H9 (cell line): Measurements from ENCODE around the gene CFAP46. TPM values are rescaled to one million over a fixed set of nuclear protein-coding genes. Genes with fewer than 3 reads are reported as not detected.

ENCODE experiments used
- DNase-seq: peaks from one replicate; pipeline ENCODE4 v3.0.0-alpha.2; 2017
- H2AFZ ChIP-seq: one replicate; pipeline ENCODE4 v1.6.1; 2013; ENCODE audit warnings: mild to moderate bottlenecking, low read length, control low read depth, moderate library complexity
- H2AK5ac ChIP-seq: 2 replicates; pipeline ENCODE4 v1.6.1; 2013; ENCODE audit warnings: low read length, control low read depth, mixed read lengths; ENCODE audit not compliant: insufficient read length
- H2BK120ac ChIP-seq: one replicate; pipeline ENCODE4 v1.6.1; 2013; ENCODE audit warnings: low read depth, mild to moderate bottlenecking, low read length, control low read depth, inconsistent platforms; ENCODE audit not compliant: poor library complexity, severe bottlenecking
- H2BK12ac ChIP-seq: 2 replicates; pipeline ENCODE4 v1.6.1; 2013; ENCODE audit warnings: low read length, control low read depth, mixed read lengths, low read depth; ENCODE audit not compliant: insufficient read length
- H2BK15ac ChIP-seq: 2 replicates; pipeline ENCODE4 v1.6.1; 2013; ENCODE audit warnings: low read depth, low read length, control low read depth
- H2BK20ac ChIP-seq: one replicate; pipeline ENCODE4 v1.6.1; 2013; ENCODE audit warnings: low read depth, mild to moderate bottlenecking, low read length, control low read depth, inconsistent platforms; ENCODE audit not compliant: poor library complexity, severe bottlenecking
- H2BK5ac ChIP-seq: 2 replicates; pipeline ENCODE4 v1.6.1; 2013; ENCODE audit warnings: low read length, control low read depth, mixed read lengths; ENCODE audit not compliant: insufficient read length
- H3K14ac ChIP-seq: 2 replicates; pipeline ENCODE4 v1.6.1; 2013; ENCODE audit warnings: low read length, control low read depth; ENCODE audit not compliant: insufficient read depth
- H3K18ac ChIP-seq: 2 replicates; pipeline ENCODE4 v1.6.1; 2013; ENCODE audit warnings: low read depth, mild to moderate bottlenecking, mixed read lengths, low read length, control low read depth; ENCODE audit not compliant: insufficient read length
- H3K23ac ChIP-seq: 2 replicates; pipeline ENCODE4 v1.6.1; 2013; ENCODE audit warnings: low read length, control low read depth, mixed read lengths, low read depth; ENCODE audit not compliant: insufficient read length
- H3K23me2 ChIP-seq: 2 replicates; pipeline ENCODE4 v1.6.1; 2013; ENCODE audit warnings: low read depth, mild to moderate bottlenecking, mixed read lengths, low read length, control low read depth; ENCODE audit not compliant: insufficient read length, poor library complexity, severe bottlenecking
- H3K27ac ChIP-seq: 2 replicates; pipeline ENCODE4 v1.5.1; 2013; ENCODE audit warnings: low read length, control low read depth, mixed read lengths, low read depth; ENCODE audit not compliant: insufficient read length
- H3K27me3 ChIP-seq: 2 replicates; pipeline ENCODE4 v1.6.1; 2013; ENCODE audit warnings: low read length, control low read depth, inconsistent platforms; ENCODE audit not compliant: insufficient read depth
- H3K4ac ChIP-seq: 2 replicates; pipeline ENCODE4 v1.6.1; 2013; ENCODE audit warnings: low read depth, mild to moderate bottlenecking, control low read depth, inconsistent platforms, low read length, moderate library complexity
- H3K4me1 ChIP-seq: 2 replicates; pipeline ENCODE4 v1.6.1; 2013; ENCODE audit warnings: low read length, control low read depth, inconsistent platforms; ENCODE audit not compliant: insufficient read depth
- H3K4me2 ChIP-seq: 2 replicates; pipeline ENCODE4 v1.6.1; 2013; ENCODE audit warnings: low read length, control low read depth, mixed read lengths; ENCODE audit not compliant: insufficient read length, insufficient read depth
- H3K56ac ChIP-seq: 2 replicates; pipeline ENCODE4 v1.6.1; 2013; ENCODE audit warnings: low read depth, mild to moderate bottlenecking, mixed read lengths, low read length, control low read depth; ENCODE audit not compliant: insufficient read length
- H3K79me1 ChIP-seq: 2 replicates; pipeline ENCODE4 v1.6.1; 2013; ENCODE audit warnings: low read depth, mild to moderate bottlenecking, moderate library complexity, low read length, control low read depth, inconsistent platforms; ENCODE audit not compliant: insufficient read depth, poor library complexity, severe bottlenecking
- H3K79me2 ChIP-seq: 2 replicates; pipeline ENCODE4 v1.6.1; 2013; ENCODE audit warnings: low read length, control low read depth, inconsistent platforms; ENCODE audit not compliant: insufficient read depth
- H3K9ac ChIP-seq: 2 replicates; pipeline ENCODE4 v1.6.1; 2013; ENCODE audit warnings: low read length, control low read depth, mixed read lengths; ENCODE audit not compliant: insufficient read length; ENCODE audit errors: extremely low read depth
- H3K9me3 ChIP-seq: one replicate; pipeline ENCODE4 v1.6.1; 2013; ENCODE audit warnings: low read depth, low read length, inconsistent platforms; ENCODE audit not compliant: control insufficient read depth
- H3T11ph ChIP-seq: one replicate; pipeline ENCODE4 v1.6.1; 2013; ENCODE audit warnings: mild to moderate bottlenecking, low read length, control low read depth, inconsistent platforms
- H4K20me1 ChIP-seq: one replicate; pipeline ENCODE4 v1.6.1; 2013; ENCODE audit not compliant: control insufficient read depth, insufficient read length, insufficient read depth
- H4K5ac ChIP-seq: 2 replicates; pipeline ENCODE4 v1.6.1; 2013; ENCODE audit warnings: low read depth, mild to moderate bottlenecking, mixed read lengths, low read length, control low read depth; ENCODE audit not compliant: insufficient read length
- H4K8ac ChIP-seq: replicated peaks from 2 replicates; pipeline ENCODE4 v1.6.1; 2013; ENCODE audit warnings: low read length, control low read depth, mixed read lengths, low read depth; ENCODE audit not compliant: insufficient read length
- H4K91ac ChIP-seq: 2 replicates; pipeline ENCODE4 v1.6.1; 2013; ENCODE audit warnings: low read depth, mild to moderate bottlenecking, moderate library complexity, mixed read lengths, low read length, control low read depth; ENCODE audit not compliant: insufficient read length
- H3K27ac Mint-ChIP-seq, 3 experiments: 2 replicates in 2 of 3; 3 replicates in 1 of 3; pipeline ENCODE4 v1.8.0; 2020 to 2021; ENCODE audit warnings: mixed read lengths in 3 of 3, mild to moderate bottlenecking in 1 of 3, moderate library complexity in 1 of 3
- H3K27me3 Mint-ChIP-seq: 2 replicates; pipeline ENCODE4 v1.8.0; 2021; ENCODE audit warnings: low read depth, mild to moderate bottlenecking, moderate library complexity, mixed read lengths
- H3K36me3 Mint-ChIP-seq, 3 experiments: 2 replicates in 2 of 3; 3 replicates in 1 of 3; pipeline ENCODE4 v1.8.0; 2020 to 2021; ENCODE audit warnings: low read depth in 3 of 3, mixed read lengths in 3 of 3; ENCODE audit not compliant: insufficient read depth in 1 of 3
- H3K4me1 Mint-ChIP-seq, 2 experiments: 2 replicates each; pipeline ENCODE4 v1.8.0; 2020; ENCODE audit warnings: mixed read lengths in 2 of 2
- H3K4me3 Mint-ChIP-seq, 2 experiments: 2 replicates in 1 of 2; 3 replicates in 1 of 2; pipeline ENCODE4 v1.8.0; 2020 to 2021; ENCODE audit warnings: mild to moderate bottlenecking in 2 of 2, mixed read lengths in 2 of 2, moderate library complexity in 1 of 2
- H3K9me3 Mint-ChIP-seq, 2 experiments: 2 replicates in 1 of 2; 3 replicates in 1 of 2; pipeline ENCODE4 v1.8.0; 2020; ENCODE audit warnings: mild to moderate bottlenecking in 2 of 2, mixed read lengths in 2 of 2, moderate library complexity in 1 of 2
- CTCF ChIP-seq: fragments of 200-600 bp; sonication (generic); conservative IDR thresholded peaks from 3 replicates; pipeline ENCODE4 v1.8.0; 2021; ENCODE audit warnings: antibody characterized with exemption, mild to moderate bottlenecking
- WGBS: extraction: QIAGEN DNeasy Blood & Tissue Kit; methylation state at CpG from one replicate; pipeline ENCODE4 v1.1.7; 2013; ENCODE audit warnings: missing lambda C conversion rate, low lambda C conversion rate, mixed read lengths; ENCODE audit not compliant: insufficient read length; ENCODE audit errors: extremely low coverage; 5-methylcytosine and 5-hydroxymethylcytosine counted together
- total RNA-seq: library from RNA; stranded (reverse); gene quantifications from 2 replicates; pipeline ENCODE4 v1.2.1, GENCODE V29; 2021

The CFAP46 gene
- total RNA-seq, 1 experiment from 2014 or later, result 3.1 TPM

GRCh38 chr10:132893090-132893489 lies 49.3 kb downstream of the CFAP46 start:
- H4K20me1 ChIP-seq, result no peaks in the 10 kb centered on the region

More at GRCh38 chr10:132893090-132893489, 49.3 kb downstream of the CFAP46 start:
- no peak overlapping the region for H4K91ac ChIP-seq
- H3K4me2 ChIP-seq, result no peak overlapping the region
- H3K27me3 Mint-ChIP-seq, result peaks cover 9% of the 10 kb centered on the region
- no peak overlapping the region for H3K4ac ChIP-seq
- H3K9me3 Mint-ChIP-seq, result peaks cover 0 to 2% of the 10 kb centered on the region in 2 experiments; a peak in 4 of 5 replicates
- H3K36me3 Mint-ChIP-seq, result no peaks in the 10 kb centered on the region
- no peak overlapping the region for H3K23ac ChIP-seq
- H2BK5ac ChIP-seq, result no peak overlapping the region
- no peak overlapping the region for H3K4me3 Mint-ChIP-seq
- no peak overlapping the region for H2BK20ac ChIP-seq
- H4K5ac ChIP-seq, result no peak overlapping the region
- H3K4me1 Mint-ChIP-seq, result peaks cover 41 to 47% of the 10 kb centered on the region in 2 experiments
- H3K18ac ChIP-seq, result no peak overlapping the region
- no peak overlapping the region for H3K56ac ChIP-seq
- H2BK120ac ChIP-seq, result no peak overlapping the region
- no peak overlapping the region for H3T11ph ChIP-seq
- H3K27ac ChIP-seq, result no peak overlapping the region
- no peak overlapping the region for H4K8ac ChIP-seq
- H3K4me1 ChIP-seq, result peaks cover 14% of the 10 kb centered on the region; the same call in 1 of the 2 replicates
- H2AFZ ChIP-seq, result no peak overlapping the region
- H3K9me3 ChIP-seq, result no peaks in the 10 kb centered on the region
- H2BK15ac ChIP-seq, result no peak overlapping the region
- H3K9ac ChIP-seq, result no peak overlapping the region
- H3K79me1 ChIP-seq, result no peaks in the 10 kb centered on the region
- no peak overlapping the region for H3K14ac ChIP-seq
- no peak overlapping the region for H2BK12ac ChIP-seq
- no peak for TF ChIP-seq CTCF
- H3K27ac Mint-ChIP-seq, result no peak overlapping the region
- H2AK5ac ChIP-seq, result no peak overlapping the region
- H3K79me2 ChIP-seq, result no peaks in the 10 kb centered on the region
- WGBS, result no CpG with 5 or more reads among the region's 9 CpGs
- peaks cover 3% of the 10 kb centered on the region for H3K23me2 ChIP-seq
- DNase-seq, result no peak
- H3K27me3 ChIP-seq, result no peaks in the 10 kb centered on the region
